Muscle layer of colon (tissue), 2 donors: ENCODE measurements around the gene DCLK1.
"Not testable (repeated sequence)": the region's sequence is repeated elsewhere in the genome, so short reads cannot be mapped to it uniquely, and the experiment has no call there.

Source experiments
- H3K27ac ChIP-seq: one replicate; pipeline ENCODE4 v1.7.0; 2013; ENCODE audit warnings: low read depth, mild to moderate bottlenecking, low read length, moderate library complexity
- H3K27me3 ChIP-seq, 2 donors: one replicate each; pipeline ENCODE4 v1.7.0; 2013; ENCODE audit warnings: low read length in 2 of 2, mild to moderate bottlenecking in 2 of 2; ENCODE audit not compliant: insufficient read depth in 2 of 2, control insufficient read depth in 1 of 2
- H3K36me3 ChIP-seq: one replicate; pipeline ENCODE4 v1.7.0; 2013; ENCODE audit warnings: mild to moderate bottlenecking, low read length; ENCODE audit not compliant: insufficient read depth
- H3K4me1 ChIP-seq: one replicate; pipeline ENCODE4 v1.7.0; 2013; ENCODE audit warnings: mild to moderate bottlenecking, low read length; ENCODE audit not compliant: insufficient read depth
- H3K4me3 ChIP-seq, 2 donors: one replicate each; pipeline ENCODE4 v1.7.0; 2013; ENCODE audit warnings: low read length in 2 of 2, low read depth in 1 of 2, mild to moderate bottlenecking in 1 of 2, moderate library complexity in 1 of 2
- H3K9ac ChIP-seq: one replicate; pipeline ENCODE4 v1.7.0; 2013; ENCODE audit warnings: low read length
- H3K9me3 ChIP-seq: one replicate; pipeline ENCODE4 v1.7.0; 2013; ENCODE audit warnings: mild to moderate bottlenecking, low read length
- donor health status: abdominal sarcoma.
- donor health status: Adenocarcinoma of cecum.

DCLK1 gene

GRCh38 chr13:35979361-35979951 is 151.7 kb downstream of the DCLK1 start:
- Histone ChIP-seq H3K4me1 (peaks cover 9% of the 10 kb centered on the region), H3K9me3 (no peaks in the 10 kb centered on the region), H3K27me3 (no peaks in the 10 kb centered on the region), H3K4me3 (no peak overlapping the region), H3K27ac (no peak overlapping the region), H3K9ac (no peak overlapping the region), H3K36me3 (no peaks in the 10 kb centered on the region)

DNA sequence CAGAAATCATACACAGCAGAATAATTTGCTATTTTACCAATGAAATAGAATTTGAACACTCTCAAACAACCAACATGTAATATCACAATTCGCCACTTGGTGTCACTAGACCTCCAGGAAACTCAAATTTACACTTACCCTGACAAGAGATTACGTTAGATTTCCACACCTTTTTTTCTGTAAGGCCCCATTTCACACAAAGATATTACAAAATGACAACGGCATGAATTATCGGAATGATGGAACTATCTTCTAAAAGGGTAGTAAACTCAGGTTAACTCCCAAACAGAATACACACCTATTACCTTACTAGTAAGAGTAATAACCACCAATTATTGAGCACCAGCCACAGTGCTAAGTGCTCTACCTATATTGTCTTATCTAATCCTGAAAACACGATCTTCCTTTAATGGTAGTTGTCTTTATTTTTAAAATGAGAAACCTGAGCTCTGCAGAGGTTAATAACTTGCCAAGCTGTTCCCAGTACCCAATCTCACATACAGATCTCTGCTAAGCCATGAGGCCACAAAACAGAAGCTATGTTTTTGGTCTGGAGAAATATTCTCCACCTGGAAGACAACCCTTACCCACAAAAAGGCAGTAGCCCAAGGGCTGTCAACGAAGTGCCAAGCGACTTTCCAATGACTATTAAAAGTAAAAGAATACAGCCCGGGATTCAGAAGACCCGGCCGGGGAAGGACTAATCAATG is 152.4 kb downstream of the DCLK1 start:
- no peaks in the 10 kb centered on the region for H3K9me3 ChIP-seq
- no peaks in the 10 kb centered on the region for H3K36me3 ChIP-seq
- H3K4me3 ChIP-seq, result no peak overlapping the region
- no peak overlapping the region for H3K9ac ChIP-seq
- peaks cover 9% of the 10 kb centered on the region for H3K4me1 ChIP-seq
- no peak overlapping the region for H3K27ac ChIP-seq
- H3K27me3 ChIP-seq, result no peaks in the 10 kb centered on the region

DNA sequence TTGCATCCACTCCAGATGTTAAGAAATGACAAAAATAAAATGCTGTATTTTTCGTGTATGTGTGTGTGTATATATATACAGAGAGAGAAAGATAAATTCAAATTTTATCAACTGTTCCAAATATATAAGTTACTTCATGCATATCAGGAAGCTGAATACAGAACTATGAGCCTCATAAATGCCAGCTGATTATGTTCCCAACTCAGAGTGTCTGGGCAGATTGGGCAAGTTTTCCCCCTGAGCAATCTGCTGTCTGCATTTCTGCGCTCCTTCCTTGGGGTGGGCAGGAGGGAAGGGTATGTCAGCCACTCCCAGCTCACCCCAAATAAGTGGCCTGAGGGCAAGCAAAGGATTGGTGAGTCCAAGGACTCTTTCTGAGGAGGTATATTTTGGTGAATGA is 154.1 kb downstream of the DCLK1 start:
- no peaks in the 10 kb centered on the region for H3K27me3 ChIP-seq
- no peak overlapping the region for H3K4me3 ChIP-seq
- H3K9ac ChIP-seq, result no peak overlapping the region
- peaks cover 9% of the 10 kb centered on the region for H3K4me1 ChIP-seq
- H3K9me3 ChIP-seq, result no peaks in the 10 kb centered on the region
- no peak overlapping the region for H3K27ac ChIP-seq
- no peaks in the 10 kb centered on the region for H3K36me3 ChIP-seq

DNA sequence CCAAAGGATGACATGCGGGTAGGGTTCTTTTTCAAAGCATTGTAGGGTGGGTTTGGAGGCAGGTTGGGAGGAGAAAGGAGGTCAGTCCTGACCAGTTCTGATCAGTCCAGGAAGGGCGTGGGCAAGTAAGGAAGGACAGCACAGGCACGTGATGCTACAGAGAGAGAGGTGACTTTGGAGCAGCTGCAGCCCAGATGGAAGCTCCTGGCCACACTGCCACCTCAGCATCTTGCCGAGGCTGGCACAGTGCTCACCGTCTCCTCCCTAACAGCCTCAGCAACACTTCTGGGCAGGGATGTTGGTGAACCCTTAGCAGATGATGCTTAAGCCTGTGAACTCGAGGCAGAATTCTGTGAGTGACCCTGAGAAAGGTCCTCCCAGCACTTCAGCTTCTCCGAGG is 155.1 kb downstream of the DCLK1 start:
- Histone ChIP-seq H3K27ac (no peak overlapping the region), H3K9ac (no peak overlapping the region), H3K4me3 (no peak overlapping the region), H3K27me3 (no peaks in the 10 kb centered on the region), H3K9me3 (no peaks in the 10 kb centered on the region), H3K36me3 (no peaks in the 10 kb centered on the region), H3K4me1 (peaks cover 9% of the 10 kb centered on the region)

DNA sequence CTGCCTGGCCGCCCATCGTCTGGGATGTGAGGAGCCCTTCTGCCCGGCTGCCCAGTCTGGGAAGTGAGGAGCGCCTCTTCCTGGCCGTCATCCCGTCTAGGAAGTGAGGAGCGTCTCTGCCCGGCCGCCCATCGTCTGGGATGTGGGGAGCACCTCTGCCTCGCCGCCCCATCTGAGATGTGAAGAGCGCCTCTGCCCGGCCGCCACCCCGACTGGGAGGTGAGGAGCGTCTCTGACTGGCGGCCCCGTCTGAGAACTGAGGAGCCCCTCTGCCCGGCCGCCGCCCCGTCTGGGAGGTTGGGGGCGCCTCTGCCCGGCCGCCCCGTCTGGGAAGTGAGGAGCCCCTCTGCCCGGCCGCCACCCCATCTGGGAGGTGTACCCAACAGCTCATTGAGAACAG is 164.2 kb downstream of the DCLK1 start:
- H3K27me3 ChIP-seq, H3K9me3 ChIP-seq, H3K36me3 ChIP-seq, H3K4me3 ChIP-seq, H3K4me1 ChIP-seq, H3K27ac ChIP-seq, H3K9ac ChIP-seq: not testable (repeated sequence)

GRCh38 chr13:35966024-35966423 is 165.2 kb downstream of the DCLK1 start:
- no peak overlapping the region for H3K9ac ChIP-seq
- no peak overlapping the region for H3K27ac ChIP-seq
- no peak overlapping the region for H3K4me3 ChIP-seq
- H3K36me3 ChIP-seq, result no peaks in the 10 kb centered on the region
- H3K4me1 ChIP-seq, result no peaks in the 10 kb centered on the region
- no peaks in the 10 kb centered on the region for H3K9me3 ChIP-seq
- H3K27me3 ChIP-seq, result no peaks in the 10 kb centered on the region

DNA sequence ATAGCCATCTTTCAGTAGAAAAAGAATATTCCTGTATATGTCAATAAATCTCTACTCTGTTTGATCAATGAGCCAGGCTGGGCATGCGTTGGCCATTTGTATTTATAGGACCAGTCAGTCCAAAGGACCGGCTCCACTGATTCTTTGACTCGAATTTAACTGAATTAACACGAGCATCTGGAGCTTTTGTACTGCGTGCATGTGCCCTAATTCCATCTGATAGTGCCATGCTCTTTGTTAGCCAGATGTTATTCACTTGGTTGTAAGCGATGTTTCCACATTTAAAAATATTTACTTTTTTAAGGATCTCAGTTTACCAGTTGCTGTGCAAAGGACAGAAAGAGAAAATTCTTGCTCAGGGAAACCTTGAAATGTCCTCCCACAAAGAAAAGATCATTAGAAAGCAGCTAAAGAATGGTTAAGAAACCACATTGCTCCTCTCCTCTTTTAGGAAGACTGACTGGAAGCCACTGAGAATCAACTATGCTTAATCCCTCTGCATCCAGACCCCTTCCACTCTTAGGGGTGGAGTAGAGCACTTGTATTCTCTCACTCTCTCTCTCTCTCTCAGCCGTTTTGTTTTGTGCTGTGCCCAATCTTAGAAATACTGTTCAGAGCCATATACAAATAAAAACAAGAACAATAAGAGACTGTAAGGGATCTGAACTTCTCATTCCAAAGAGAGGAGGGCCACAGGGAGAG is 165.8 kb downstream of the DCLK1 start:
- Histone ChIP-seq H3K27me3 (no peaks in the 10 kb centered on the region), H3K27ac (no peak overlapping the region), H3K9me3 (no peaks in the 10 kb centered on the region), H3K36me3 (no peaks in the 10 kb centered on the region), H3K4me3 (no peak overlapping the region), H3K9ac (no peak overlapping the region), H3K4me1 (no peaks in the 10 kb centered on the region)

GRCh38 chr13:35964863-35965180 is 166.4 kb downstream of the DCLK1 start:
- no peak overlapping the region for H3K4me3 ChIP-seq
- H3K27me3 ChIP-seq, result no peaks in the 10 kb centered on the region
- H3K27ac ChIP-seq, result no peak overlapping the region
- no peaks in the 10 kb centered on the region for H3K36me3 ChIP-seq
- no peaks in the 10 kb centered on the region for H3K4me1 ChIP-seq
- no peak overlapping the region for H3K9ac ChIP-seq
- H3K9me3 ChIP-seq, result no peaks in the 10 kb centered on the region

DNA sequence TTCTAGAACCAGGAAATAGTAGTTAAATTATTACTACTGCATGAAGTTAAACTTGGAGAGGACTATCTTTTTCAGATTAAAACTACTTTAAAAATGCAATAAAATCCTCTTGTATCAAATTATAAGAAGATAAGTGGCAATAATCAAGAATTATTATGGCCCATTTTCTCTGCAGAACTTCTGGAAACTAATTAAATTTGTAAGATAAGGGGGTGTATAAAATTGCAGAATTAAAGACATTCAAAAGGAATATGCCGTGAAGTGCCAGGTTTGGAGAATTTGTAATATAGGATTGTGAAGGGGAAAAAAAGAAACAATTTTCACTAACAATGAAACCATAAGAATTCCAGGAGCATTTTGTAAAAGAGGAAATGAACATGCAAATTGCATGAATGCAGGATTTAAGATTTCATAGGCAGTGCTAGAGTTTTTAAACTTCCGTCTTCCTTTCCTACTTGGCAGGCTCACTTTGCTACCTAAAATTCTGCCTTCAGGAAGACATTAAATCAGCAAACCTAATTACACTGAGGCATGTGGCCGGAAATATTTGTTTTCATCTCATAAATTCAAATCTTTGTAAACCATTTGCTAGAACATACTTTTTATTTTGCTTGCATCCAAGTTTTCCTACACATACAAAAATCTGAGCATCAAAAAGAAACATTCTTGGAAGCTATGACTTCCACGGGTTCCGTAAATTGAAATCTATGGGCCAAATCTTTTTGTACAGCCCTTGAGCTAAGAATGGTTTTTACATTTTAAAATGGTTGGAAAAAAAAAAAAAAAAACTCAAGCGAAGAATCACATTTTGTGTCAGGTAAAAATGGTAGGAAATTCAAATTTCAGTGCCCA is 166.9 kb downstream of the DCLK1 start:
- H3K9ac ChIP-seq, result no peak overlapping the region
- no peak overlapping the region for H3K27ac ChIP-seq
- H3K27me3 ChIP-seq, result no peaks in the 10 kb centered on the region
- no peak overlapping the region for H3K4me3 ChIP-seq
- no peaks in the 10 kb centered on the region for H3K36me3 ChIP-seq
- no peaks in the 10 kb centered on the region for H3K9me3 ChIP-seq
- no peaks in the 10 kb centered on the region for H3K4me1 ChIP-seq

GRCh38 chr13:35961461-35962220 is 169.5 kb downstream of the DCLK1 start:
- H3K27ac ChIP-seq, result no peak overlapping the region
- no peaks in the 10 kb centered on the region for H3K36me3 ChIP-seq
- no peak overlapping the region for H3K4me3 ChIP-seq
- no peaks in the 10 kb centered on the region for H3K9me3 ChIP-seq
- no peak overlapping the region for H3K9ac ChIP-seq
- peaks cover 8% of the 10 kb centered on the region for H3K4me1 ChIP-seq
- no peaks in the 10 kb centered on the region for H3K27me3 ChIP-seq

- Histone ChIP-seq H3K9ac (no peak overlapping the region), H3K4me1 (peaks cover 8% of the 10 kb centered on the region), H3K36me3 (no peaks in the 10 kb centered on the region), H3K27ac (no peak overlapping the region), H3K27me3 (no peaks in the 10 kb centered on the region), H3K4me3 (no peak overlapping the region), H3K9me3 (no peaks in the 10 kb centered on the region)
Measured at GRCh38 chr13:35961002-35961401, 170.2 kb downstream of the DCLK1 start.
